ENCODE results near the gene CCSAP. TPM values are rescaled to one million over a fixed set of nuclear protein-coding genes. Genes with fewer than 3 reads are reported as not detected.
"Not testable (repeated sequence)": the region's sequence is repeated elsewhere in the genome, so short reads cannot be mapped to it uniquely, and the experiment has no call there.

Gene CCSAP
- 1 to 10 TPM; 2.6 to 3.7 TPM for total RNA-seq
- long read RNA-seq, result 0 reads

- intact Hi-C loops (cut with DNase I), result no loop called here
- ATAC-seq, result peak; percentile 85
- DNase-seq, result peak; percentile 63
These were observed at the start of gene CCSAP for GRCh38 chr1:229342656-229343569. Gene CCSAP, minus strand, starts transcription at chr1:229343047. Its CDS starts 582 bp downstream, at chr1:229342465.

- ATAC-seq (no peak), DNase-seq (no peak)
- intact Hi-C loops (cut with DNase I), result no loop called here
These were observed 47.3 kb upstream of the CCSAP start for GRCh38 chr1:229390130-229390529.

GRCh38 chr1:229388897-229389580 is 46.2 kb upstream of the CCSAP start:
- DNase-seq, result no peak
- intact Hi-C loops (cut with DNase I), result no loop called here

GRCh38 chr1:229385853-229386456 is 43.1 kb upstream of the CCSAP start:
- DNase-seq (no peak), ATAC-seq (peak in 1 of 2 donors; percentile 37)
- intact Hi-C loops (cut with DNase I), result no loop called here

More at GRCh38 chr1:229388897-229389580, 46.2 kb upstream of the CCSAP start:
- no peak for ATAC-seq

- DNase-seq (no peak), ATAC-seq (no peak)
- intact Hi-C loops (cut with DNase I), result no loop called here
These were observed 42.0 kb upstream of the CCSAP start for GRCh38 chr1:229384822-229385221.

- DNase-seq (no peak), ATAC-seq (no peak)
- intact Hi-C loops (cut with DNase I), result no loop called here
These were observed 41.1 kb upstream of the CCSAP start for GRCh38 chr1:229383961-229384360.

GRCh38 chr1:229383188-229383587 is 40.3 kb upstream of the CCSAP start:
- no peak for ATAC-seq
- DNase-seq, result no peak
- intact Hi-C loops (cut with DNase I), result no loop called here

- no peak for DNase-seq
- peak; percentile 44 to 61 for ATAC-seq
These were observed 38.4 kb upstream of the CCSAP start for GRCh38 chr1:229381234-229381633.

GRCh38 chr1:229380536-229381160 is 37.8 kb upstream of the CCSAP start:
- DNase-seq (no peak), ATAC-seq (no peak)
- intact Hi-C loops (cut with DNase I), result no loop called here

More at GRCh38 chr1:229381234-229381633, 38.4 kb upstream of the CCSAP start:
- intact Hi-C loops (cut with DNase I), result no loop called here

- intact Hi-C loops (cut with DNase I), result no loop called here
- DNase-seq (no peak), ATAC-seq (no peak)
These were observed 37.0 kb upstream of the CCSAP start for GRCh38 chr1:229379846-229380245.

GRCh38 chr1:229378586-229379367 is 35.9 kb upstream of the CCSAP start:
- ATAC-seq, result no peak
- intact Hi-C loops (cut with DNase I), result no loop called here
- DNase-seq, result no peak

GRCh38 chr1:229378035-229378434 is 35.2 kb upstream of the CCSAP start:
- DNase-seq; intact Hi-C loops (cut with DNase I); ATAC-seq: not testable (repeated sequence)

- DNase-seq (no peak), ATAC-seq (no peak)
- intact Hi-C loops (cut with DNase I), result no loop called here
These were observed 34.6 kb upstream of the CCSAP start for GRCh38 chr1:229377429-229377828.

- intact Hi-C loops (cut with DNase I), result no loop called here
- DNase-seq, result no peak
- no peak for ATAC-seq
These were observed 33.7 kb upstream of the CCSAP start for GRCh38 chr1:229376521-229376920.

GRCh38 chr1:229374485-229374884 is 31.6 kb upstream of the CCSAP start:
- ATAC-seq (no peak), DNase-seq (no peak)
- intact Hi-C loops (cut with DNase I), result loop anchor here in 1 of 2 donors (5.0 kb wide), 1 partner anchor 108 kb away; no protein-coding TSS in a partner anchor

- ATAC-seq, result no peak
- DNase-seq, result no peak
- intact Hi-C loops (cut with DNase I), result loop anchor here in 1 of 2 donors (5.0 kb wide), 1 partner anchor 109 kb away; no protein-coding TSS in a partner anchor
These were observed 30.5 kb upstream of the CCSAP start for GRCh38 chr1:229373395-229373794.

GRCh38 chr1:229372251-229372650 is 29.4 kb upstream of the CCSAP start:
- DNase-seq, result no peak
- intact Hi-C loops (cut with DNase I), result loop anchor here in 1 of 2 donors (5.0 kb wide), 1 partner anchor 110 kb away; no protein-coding TSS in a partner anchor
- ATAC-seq, result no peak

GRCh38 chr1:229371624-229372023 is 28.8 kb upstream of the CCSAP start:
- intact Hi-C loops (cut with DNase I), result loop anchor here in 1 of 2 donors (5.0 kb wide), 1 partner anchor 111 kb away; no protein-coding TSS in a partner anchor
- no peak for DNase-seq
- ATAC-seq, result no peak
